Stimulated activated CD8-positive, alpha-beta memory T cell treated with anti-CD3 and anti-CD28 coated beads, Interleukin-7, amount 100 ng/mL, for 4 hours (primary cell): Measurements from ENCODE around the gene EPS8L2.

ENCODE experiments used
- DNase-seq, 2 donors: peaks; one replicate each; pipeline ENCODE4 v3.0.0-alpha.2; 2020; ENCODE audit warnings: low read depth in 2 of 2

Gene EPS8L2

GRCh38 chr11:704781-705645 is 1.0 kb upstream of the EPS8L2 start:
- no peak for DNase-seq

GRCh38 chr11:706439-706956 is 467 bp downstream of the EPS8L2 start:
- no peak for DNase-seq

- DNase-seq = no peak
Observed at GRCh38 chr11:706957-707816, 1.2 kb downstream of the EPS8L2 start.

- DNase-seq = no peak
Observed at GRCh38 chr11:707817-708420, 1.9 kb downstream of the EPS8L2 start.

- DNase-seq = no peak
Observed at GRCh38 chr11:708511-708910, 2.5 kb downstream of the EPS8L2 start.

- no peak for DNase-seq
Observed at GRCh38 chr11:709109-709997, 3.3 kb downstream of the EPS8L2 start.

GRCh38 chr11:714436-714835 is 8.4 kb downstream of the EPS8L2 start:
- no peak for DNase-seq

GRCh38 chr11:719214-720016 is 13.4 kb downstream of the EPS8L2 start:
- DNase-seq = no peak

- no peak for DNase-seq
Observed at GRCh38 chr11:720017-720641, 14.1 kb downstream of the EPS8L2 start.

- peak in 1 of 2 donors; percentile 46 for DNase-seq
Observed at GRCh38 chr11:720642-721246, 14.7 kb downstream of the EPS8L2 start.

GRCh38 chr11:721247-721740 is 15.3 kb downstream of the EPS8L2 start:
- DNase-seq = no peak

GRCh38 chr11:721741-722345 is 15.8 kb downstream of the EPS8L2 start:
- peak in 1 of 2 donors; percentile 39 for DNase-seq

- no peak for DNase-seq
Observed at GRCh38 chr11:722346-722811, 16.3 kb downstream of the EPS8L2 start.

GRCh38 chr11:723120-723883 is 17.3 kb downstream of the EPS8L2 start:
- DNase-seq = peak in 1 of 2 donors; percentile 23

- DNase-seq = no peak
Observed at GRCh38 chr11:724049-724777, 18.2 kb downstream of the EPS8L2 start.

- DNase-seq = no peak
Observed at GRCh38 chr11:724778-725386, 18.9 kb downstream of the EPS8L2 start.
